Panc1 (cell line): Measurements from ENCODE around the gene CRHBP. TPM values are rescaled to one million over a fixed set of nuclear protein-coding genes. Genes with fewer than 3 reads are reported as not detected.

Experiments
- ATAC-seq: fragments of 200-7000 bp; cut with Tn5 transposase; 2 replicates; pipeline ENCODE4 v1.9.1; 2020; ENCODE audit warnings: mild to moderate bottlenecking, moderate library complexity
- BruUV-seq: library from RNA; stranded (reverse); fragments of 400-500 nt; replicated peaks from 2 replicates; lab custom pipeline; 2021; lab: Mats Ljungman, UMichigan
- CTCF ChIA-PET: fragments of 300-600 bp; sonication (Branson Sonifier 250); formaldehyde crosslinking; loops from one replicate; lab custom pipeline; 2022; ENCODE audit warnings: antibody characterized with exemption; lab: Charles Lee
- POLR2A ChIA-PET: fragments of 300-600 bp; sonication (Branson Sonifier 250); formaldehyde crosslinking; loops from one replicate; lab custom pipeline; 2022; ENCODE audit warnings: antibody characterized with exemption; lab: Charles Lee
- DNase-seq: peaks from one replicate; pipeline ENCODE4 v3.0.0-alpha.2; 2010; ENCODE audit warnings: low read depth, low spot score
- H3K27ac ChIP-seq: 2 replicates; pipeline ENCODE4 v1.5.1; 2011; ENCODE audit warnings: mild to moderate bottlenecking, low read length, inconsistent platforms
- H3K27me3 ChIP-seq: fragments of 200-500 bp; sonication (Bioruptor generic); 2 replicates; pipeline ENCODE4 v1.6.0; 2014; ENCODE audit warnings: low read length, inconsistent platforms; ENCODE audit not compliant: control insufficient read depth, insufficient read depth
- H3K36me3 ChIP-seq: fragments of 200-500 bp; sonication (Bioruptor generic); 2 replicates; pipeline ENCODE4 v1.5.1; 2014; ENCODE audit warnings: inconsistent platforms, mild to moderate bottlenecking, low read length, moderate library complexity; ENCODE audit not compliant: control insufficient read depth, insufficient read depth
- H3K4me1 ChIP-seq: 2 replicates; pipeline ENCODE4 v1.5.1; 2011; ENCODE audit warnings: inconsistent platforms, mild to moderate bottlenecking, low read length, moderate library complexity; ENCODE audit not compliant: control insufficient read depth, insufficient read depth
- H3K4me3 ChIP-seq, 2 experiments: 2 replicates each; pipeline ENCODE4 v1.5.1; 2011 to 2012; ENCODE audit warnings: low read depth in 2 of 2, low read length in 2 of 2, mild to moderate bottlenecking in 2 of 2, inconsistent platforms in 1 of 2, moderate library complexity in 1 of 2
- H3K9me3 ChIP-seq: fragments of 200-500 bp; sonication (Bioruptor generic); 2 replicates; pipeline ENCODE4 v1.5.1; 2014; ENCODE audit warnings: low read depth, mild to moderate bottlenecking, inconsistent platforms, low read length, moderate library complexity; ENCODE audit not compliant: control insufficient read depth, insufficient read depth
- CTCF ChIP-seq: fragments of 450-650 bp; IDR thresholded peaks from 2 replicates; pipeline ENCODE4 v1.5.1; 2017; ENCODE audit warnings: mild to moderate bottlenecking
- POLR2AphosphoS5 ChIP-seq: IDR thresholded peaks from 2 replicates; pipeline ENCODE4 v1.6.1; 2012; ENCODE audit warnings: mild to moderate bottlenecking, low read depth, low read length, moderate library complexity
- REST ChIP-seq, 2 experiments: IDR thresholded peaks; 2 replicates each; pipeline ENCODE4 v1.6.1; 2011 to 2012; ENCODE audit warnings: low read depth in 2 of 2, control low read depth in 1 of 2, low read length in 1 of 2, mild to moderate bottlenecking in 1 of 2, moderate library complexity in 1 of 2; ENCODE audit not compliant: insufficient read depth in 1 of 2
- SIN3A ChIP-seq: IDR thresholded peaks from 2 replicates; pipeline ENCODE4 v1.6.1; 2012; ENCODE audit warnings: low read depth, mild to moderate bottlenecking, low read length, moderate library complexity, borderline replicate concordance; ENCODE audit not compliant: insufficient read depth
- TCF7L2 ChIP-seq: IDR thresholded peaks from 2 replicates; pipeline ENCODE4 v1.6.1; 2011; ENCODE audit warnings: mild to moderate bottlenecking, low read depth, low read length, inconsistent platforms
- in situ Hi-C: cut with HindIII; loops from 2 replicates; pipeline ENCODE4 v1.10.0; 2016; ENCODE audit warnings: low sequenced_read_pairs, low pct_unique_long_range_greater_than_20kb
- intact Hi-C: fragments of 100-400 bp; cut with micrococcal nuclease; formaldehyde crosslinking; loops from one replicate; pipeline ENCODE4 v1.10.0; 2022; ENCODE audit not compliant: unreplicated experiment
- total RNA-seq: library from RNA; stranded (reverse); gene quantifications from one replicate; pipeline ENCODE4 v1.2.1, GENCODE V29; 2021; ENCODE audit not compliant: unreplicated experiment

The CRHBP gene
- total RNA-seq, 1 experiment from 2014 or later = 0.10 TPM

DNA sequence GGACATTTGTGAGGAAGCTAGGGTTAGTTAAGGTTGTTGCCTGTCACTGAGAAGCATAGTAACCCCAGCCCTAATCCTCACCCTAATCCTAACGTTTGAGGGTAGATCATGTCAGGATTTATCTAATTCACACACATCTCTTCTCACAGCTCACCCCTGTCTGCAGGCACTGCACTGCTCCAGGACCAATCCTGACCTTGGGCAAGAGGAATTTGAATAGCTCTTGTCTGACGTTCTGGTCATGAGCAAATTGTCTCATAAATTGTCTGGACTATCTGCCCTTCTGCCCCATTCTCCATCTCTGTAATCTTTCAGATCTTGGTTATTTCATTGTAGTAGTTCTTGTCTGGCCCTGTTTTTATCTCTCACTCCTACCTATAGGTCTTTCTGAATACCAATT lies 18.7 kb downstream of the CRHBP start:
- CTCF ChIA-PET = no interaction called here
- no TSS peak for BruUV-seq
- H3K9me3 ChIP-seq = no peaks in the 10 kb centered on the region
- ATAC-seq = no peak
- H3K27me3 ChIP-seq = peaks cover 4% of the 10 kb centered on the region; the same call in 1 of the 2 replicates
- DNase-seq = no peak
- no peak overlapping the region for H3K4me3 ChIP-seq
- no peaks in the 10 kb centered on the region for H3K4me1 ChIP-seq
- in situ Hi-C loops (no loop called here), intact Hi-C loops (no loop called here)
- H3K27ac ChIP-seq = no peak overlapping the region
- H3K36me3 ChIP-seq = no peaks in the 10 kb centered on the region
- TF ChIP-seq CTCF (no peak), SIN3A (no peak), POLR2AphosphoS5 (no peak), TCF7L2 (no peak), REST (IDR thresholded peaks at IDR 0.05; ENCODE audit: insufficient read depth in 1 of 2, low read depth in 2 of 2, low read length in 1 of 2) (no peak)
- POLR2A ChIA-PET = no interaction called here

GRCh38 chr5:76972689-76973088 lies 19.8 kb downstream of the CRHBP start:
- ChIA-PET POLR2A (no interaction called here), CTCF (no interaction called here)
- DNase-seq (no peak), ATAC-seq (no peak)
- Histone ChIP-seq H3K27me3 (peaks cover 4% of the 10 kb centered on the region; the same call in 1 of the 2 replicates), H3K27ac (no peak overlapping the region), H3K4me1 (no peaks in the 10 kb centered on the region), H3K36me3 (no peaks in the 10 kb centered on the region), H3K4me3 (no peak overlapping the region), H3K9me3 (no peaks in the 10 kb centered on the region)
- intact Hi-C loops = no loop called here
- TF ChIP-seq SIN3A (no peak), TCF7L2 (no peak), POLR2AphosphoS5 (no peak), REST (IDR thresholded peaks at IDR 0.05; ENCODE audit: insufficient read depth in 1 of 2, low read depth in 2 of 2, low read length in 1 of 2) (no peak), CTCF (no peak)
- in situ Hi-C loops = no loop called here
- BruUV-seq = no TSS peak
